IMR-90 (cell line): ENCODE measurements around the gene PLD1.

Source experiments
- TF ChIP-seq, protein P1 (sequence below): fragments of 150-350 bp; IDR thresholded peaks from 2 replicates; pipeline ENCODE4 v1.6.1; 2017; ENCODE audit warnings: mild to moderate bottlenecking, antibody characterized with exemption, low read length, low read depth
- TF ChIP-seq, protein P2 (sequence below): conservative IDR thresholded peaks from 2 replicates; pipeline ENCODE4 v1.5.1; 2012; ENCODE audit warnings: mild to moderate bottlenecking, low read depth, low read length, improper control_type of control experiment

DNA sequence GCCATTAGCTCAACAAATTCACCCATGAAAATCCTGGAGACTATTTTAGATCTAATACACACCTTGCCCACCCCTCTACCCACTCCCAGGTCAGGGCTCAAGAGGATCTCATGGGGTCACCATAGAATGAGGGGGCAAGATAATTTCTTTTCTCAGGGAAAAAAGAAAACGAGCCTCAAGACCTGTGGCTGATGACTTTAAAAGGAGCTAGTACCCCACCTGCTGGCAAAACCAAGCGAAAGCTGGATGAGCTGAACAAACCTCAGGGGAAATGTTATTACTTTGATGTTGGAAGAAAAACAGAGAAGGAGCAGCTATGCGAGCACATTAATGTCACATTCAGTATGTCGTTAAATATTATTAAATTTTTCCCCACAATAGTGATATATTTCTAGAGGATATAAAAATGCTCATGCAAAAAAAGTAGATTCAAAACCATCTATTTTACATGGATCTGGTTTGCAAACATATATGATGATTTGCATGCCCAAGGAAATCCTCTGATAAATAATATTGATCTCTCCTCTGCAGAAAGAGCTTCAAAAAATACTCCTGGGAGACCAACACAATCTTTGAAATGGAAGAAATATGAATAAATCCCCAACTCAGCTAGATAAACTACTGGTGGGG, 37.7 kb downstream of the PLD1 start:
- TF ChIP-seq, protein P1, sequence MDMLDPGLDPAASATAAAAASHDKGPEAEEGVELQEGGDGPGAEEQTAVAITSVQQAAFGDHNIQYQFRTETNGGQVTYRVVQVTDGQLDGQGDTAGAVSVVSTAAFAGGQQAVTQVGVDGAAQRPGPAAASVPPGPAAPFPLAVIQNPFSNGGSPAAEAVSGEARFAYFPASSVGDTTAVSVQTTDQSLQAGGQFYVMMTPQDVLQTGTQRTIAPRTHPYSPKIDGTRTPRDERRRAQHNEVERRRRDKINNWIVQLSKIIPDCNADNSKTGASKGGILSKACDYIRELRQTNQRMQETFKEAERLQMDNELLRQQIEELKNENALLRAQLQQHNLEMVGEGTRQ: no peak
- TF ChIP-seq, protein P2, sequence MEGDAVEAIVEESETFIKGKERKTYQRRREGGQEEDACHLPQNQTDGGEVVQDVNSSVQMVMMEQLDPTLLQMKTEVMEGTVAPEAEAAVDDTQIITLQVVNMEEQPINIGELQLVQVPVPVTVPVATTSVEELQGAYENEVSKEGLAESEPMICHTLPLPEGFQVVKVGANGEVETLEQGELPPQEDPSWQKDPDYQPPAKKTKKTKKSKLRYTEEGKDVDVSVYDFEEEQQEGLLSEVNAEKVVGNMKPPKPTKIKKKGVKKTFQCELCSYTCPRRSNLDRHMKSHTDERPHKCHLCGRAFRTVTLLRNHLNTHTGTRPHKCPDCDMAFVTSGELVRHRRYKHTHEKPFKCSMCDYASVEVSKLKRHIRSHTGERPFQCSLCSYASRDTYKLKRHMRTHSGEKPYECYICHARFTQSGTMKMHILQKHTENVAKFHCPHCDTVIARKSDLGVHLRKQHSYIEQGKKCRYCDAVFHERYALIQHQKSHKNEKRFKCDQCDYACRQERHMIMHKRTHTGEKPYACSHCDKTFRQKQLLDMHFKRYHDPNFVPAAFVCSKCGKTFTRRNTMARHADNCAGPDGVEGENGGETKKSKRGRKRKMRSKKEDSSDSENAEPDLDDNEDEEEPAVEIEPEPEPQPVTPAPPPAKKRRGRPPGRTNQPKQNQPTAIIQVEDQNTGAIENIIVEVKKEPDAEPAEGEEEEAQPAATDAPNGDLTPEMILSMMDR: peak; percentile 78
